Measurements from ENCODE around the gene MRGPRE. TPM values are rescaled to one million over a fixed set of nuclear protein-coding genes. Genes with fewer than 3 reads are reported as not detected.

The MRGPRE gene
- total RNA-seq, 1 donor from 2014 or later = not detected

DNA sequence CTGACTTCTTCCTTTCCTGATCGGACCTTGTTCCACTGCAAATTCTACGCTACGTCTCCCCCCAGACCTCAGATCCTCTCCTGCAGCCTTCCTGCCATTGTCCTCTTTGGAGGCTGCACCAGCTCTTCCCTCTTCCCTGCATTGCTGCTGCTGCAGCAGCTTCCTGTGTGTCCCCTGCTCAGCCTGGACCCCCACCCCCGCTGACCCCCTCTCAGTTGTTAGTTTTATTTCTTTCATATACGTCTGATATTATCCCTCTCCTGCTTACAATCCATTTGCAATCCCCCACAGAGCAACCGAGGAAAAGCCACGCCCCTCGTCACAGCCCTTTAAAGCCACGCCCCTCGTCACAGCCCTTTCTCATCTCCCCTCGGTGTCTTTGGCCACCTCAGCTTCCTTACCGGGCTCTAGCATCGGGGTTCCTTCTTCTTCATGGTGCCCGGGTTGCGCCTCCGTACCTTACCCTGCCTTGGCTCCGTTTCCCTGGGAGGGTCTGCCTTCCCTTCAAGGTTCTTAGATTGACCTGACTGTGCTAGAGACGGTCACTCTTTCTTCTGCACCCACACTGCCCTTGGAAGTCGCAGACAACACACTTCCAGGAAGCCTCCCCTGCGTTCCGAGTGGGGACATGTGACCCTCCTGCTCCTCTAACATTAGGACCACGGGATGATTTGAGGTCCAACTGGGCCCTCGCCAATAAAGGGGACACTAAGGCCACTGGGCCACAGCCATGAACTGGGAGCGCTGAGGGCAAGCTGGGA lies 18.4 kb downstream of the MRGPRE start:
- DNase-seq (ENCODE audit: low read depth, low spot score) = no peak

DNA sequence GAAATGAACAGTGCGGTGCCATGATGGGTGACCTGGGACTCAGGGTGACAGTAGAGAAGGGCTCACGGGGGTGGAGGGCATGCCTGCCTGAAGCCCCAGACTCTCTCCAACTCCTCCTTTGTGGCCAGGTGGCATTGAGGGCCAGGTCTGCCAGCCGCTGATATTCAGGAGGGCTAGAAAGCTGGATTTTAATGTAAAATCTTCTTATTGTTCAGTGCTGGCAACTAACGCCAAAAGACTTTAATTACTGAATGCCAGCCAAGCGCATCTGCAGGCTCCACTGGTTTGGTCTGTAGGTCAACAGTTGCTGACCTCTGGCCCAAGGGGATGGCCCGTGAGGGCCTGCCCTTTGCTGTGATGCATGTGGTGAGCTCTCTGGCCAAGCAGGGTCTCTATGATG lies 23.9 kb downstream of the MRGPRE start:
- DNase-seq (ENCODE audit: low read depth, low spot score) = no peak

DNA sequence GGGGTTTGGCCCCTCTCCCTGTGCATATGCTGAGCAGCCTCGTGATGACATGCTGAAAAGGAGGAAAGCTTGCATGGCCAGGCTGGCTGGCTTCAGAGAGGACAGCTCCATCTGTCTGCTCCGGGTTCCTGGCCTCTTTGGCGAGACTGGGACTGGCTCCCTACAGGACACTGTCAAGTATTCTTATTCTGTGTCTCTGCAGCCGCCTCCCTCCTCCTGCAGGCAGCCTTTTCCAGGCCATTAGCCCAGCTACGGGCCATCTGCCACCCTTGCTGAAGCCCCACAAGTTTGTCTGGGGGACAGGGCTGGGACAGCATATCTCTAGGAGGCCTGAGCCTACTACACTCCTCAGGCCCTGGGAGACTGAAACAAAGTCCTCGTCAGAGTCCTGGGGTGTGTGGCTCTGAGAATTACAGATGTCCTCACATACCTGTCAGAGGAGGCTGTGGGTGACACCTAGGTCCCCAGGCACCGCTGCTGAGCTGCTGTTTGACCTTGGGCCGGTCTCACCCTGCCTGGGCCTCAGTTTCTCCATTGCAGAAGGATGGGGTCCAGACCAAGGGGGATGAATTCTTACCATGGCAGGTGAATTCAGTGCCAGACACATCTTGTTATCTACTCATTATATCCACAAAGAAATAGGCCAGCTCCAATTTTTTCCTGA lies 24.6 kb downstream of the MRGPRE start:
- no peak for DNase-seq (ENCODE audit: low read depth, low spot score)

DNA sequence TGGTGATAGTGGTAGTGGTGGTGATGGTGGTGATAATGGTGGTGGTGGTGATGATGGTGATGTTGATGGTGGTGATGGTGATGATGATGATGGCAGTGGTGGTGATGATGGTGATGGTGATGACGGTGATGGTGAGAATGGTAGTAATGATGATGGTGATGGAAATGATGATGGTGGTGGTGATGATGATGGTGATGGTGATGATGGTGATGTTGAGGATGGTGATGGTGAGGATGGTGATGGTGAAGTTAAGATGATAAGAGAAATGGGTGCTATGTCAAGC lies 25.4 kb downstream of the MRGPRE start:
- no peak for DNase-seq (ENCODE audit: low read depth, low spot score)

DNA sequence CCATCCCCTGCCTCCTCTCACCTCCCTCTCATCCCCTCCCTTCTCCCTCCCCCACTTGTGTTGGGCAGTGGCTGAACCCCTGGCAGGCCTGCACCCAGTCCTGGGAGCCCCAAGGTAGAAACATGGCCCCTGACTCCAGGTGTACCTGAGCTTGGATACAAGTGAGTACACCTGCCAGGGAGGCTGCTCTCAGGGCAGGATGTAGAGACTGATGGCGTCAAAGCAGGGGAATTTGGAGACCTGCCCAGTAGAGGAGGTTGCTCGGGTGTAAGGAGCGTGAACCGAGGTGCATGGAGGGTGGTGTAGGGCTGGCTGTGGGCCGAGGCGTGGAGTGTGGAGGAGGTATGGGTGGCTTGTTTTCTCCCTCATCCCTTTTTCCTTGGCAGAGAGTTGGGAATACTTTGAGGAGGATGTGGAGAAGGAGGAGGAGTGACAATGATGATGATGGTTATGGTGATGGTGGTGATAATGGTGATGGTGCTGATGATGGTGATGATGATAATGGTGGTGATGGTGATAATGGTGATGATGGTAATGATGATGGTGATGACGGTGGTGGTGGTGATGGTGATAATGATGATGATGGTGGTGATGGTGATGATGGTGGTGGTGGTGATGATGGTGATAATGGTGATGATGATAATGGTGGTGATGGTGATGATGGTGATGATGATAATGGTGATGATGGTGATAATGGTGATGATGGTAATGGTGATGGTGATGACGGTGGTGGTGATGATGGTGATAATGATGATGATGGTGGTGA lies 25.9 kb downstream of the MRGPRE start:
- DNase-seq (ENCODE audit: low read depth, low spot score) = no peak

DNA sequence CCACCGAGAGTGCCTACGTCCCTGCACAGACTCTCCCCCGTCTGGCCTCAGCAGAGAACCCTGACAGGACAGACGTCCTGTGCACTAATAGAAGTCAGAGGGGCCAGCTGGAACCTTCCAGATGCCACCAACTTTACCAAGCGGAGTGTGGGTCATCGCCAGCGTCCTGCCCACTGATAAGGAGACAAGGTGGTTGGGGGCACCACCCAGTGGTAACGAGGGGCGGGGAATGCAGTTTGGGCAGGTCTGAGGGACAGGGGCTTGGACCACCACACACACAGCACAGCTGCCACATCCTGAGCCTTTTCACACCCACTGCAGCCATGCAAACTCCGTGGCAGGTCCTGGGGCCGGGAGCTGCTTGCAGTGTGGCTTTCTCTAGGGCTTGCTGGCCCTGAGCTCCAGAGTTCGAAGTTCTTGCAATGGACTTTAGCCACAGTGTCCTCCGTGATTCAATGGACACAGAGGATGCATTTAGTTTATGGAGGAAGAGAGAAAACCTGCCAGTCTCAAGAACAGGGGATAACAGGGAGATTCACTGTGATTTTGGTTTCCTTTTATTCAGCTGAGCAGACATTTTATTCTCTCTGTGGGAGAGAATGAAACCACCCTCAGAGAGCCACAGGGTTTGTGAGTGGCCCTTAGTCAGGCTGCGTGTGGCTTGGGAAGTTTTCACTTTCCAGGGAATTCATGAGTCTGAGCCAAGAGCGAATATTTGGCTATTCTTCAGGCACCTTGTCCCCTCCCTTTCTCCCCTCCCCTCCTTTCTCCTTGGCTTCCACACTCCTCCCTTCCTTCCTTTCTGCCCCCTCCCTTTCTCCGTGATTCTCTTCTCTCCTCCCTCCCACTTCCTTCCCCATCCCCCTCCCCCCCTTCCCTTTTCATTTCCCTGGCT lies 26.7 kb downstream of the MRGPRE start:
- DNase-seq (ENCODE audit: low read depth, low spot score) = no peak

DNA sequence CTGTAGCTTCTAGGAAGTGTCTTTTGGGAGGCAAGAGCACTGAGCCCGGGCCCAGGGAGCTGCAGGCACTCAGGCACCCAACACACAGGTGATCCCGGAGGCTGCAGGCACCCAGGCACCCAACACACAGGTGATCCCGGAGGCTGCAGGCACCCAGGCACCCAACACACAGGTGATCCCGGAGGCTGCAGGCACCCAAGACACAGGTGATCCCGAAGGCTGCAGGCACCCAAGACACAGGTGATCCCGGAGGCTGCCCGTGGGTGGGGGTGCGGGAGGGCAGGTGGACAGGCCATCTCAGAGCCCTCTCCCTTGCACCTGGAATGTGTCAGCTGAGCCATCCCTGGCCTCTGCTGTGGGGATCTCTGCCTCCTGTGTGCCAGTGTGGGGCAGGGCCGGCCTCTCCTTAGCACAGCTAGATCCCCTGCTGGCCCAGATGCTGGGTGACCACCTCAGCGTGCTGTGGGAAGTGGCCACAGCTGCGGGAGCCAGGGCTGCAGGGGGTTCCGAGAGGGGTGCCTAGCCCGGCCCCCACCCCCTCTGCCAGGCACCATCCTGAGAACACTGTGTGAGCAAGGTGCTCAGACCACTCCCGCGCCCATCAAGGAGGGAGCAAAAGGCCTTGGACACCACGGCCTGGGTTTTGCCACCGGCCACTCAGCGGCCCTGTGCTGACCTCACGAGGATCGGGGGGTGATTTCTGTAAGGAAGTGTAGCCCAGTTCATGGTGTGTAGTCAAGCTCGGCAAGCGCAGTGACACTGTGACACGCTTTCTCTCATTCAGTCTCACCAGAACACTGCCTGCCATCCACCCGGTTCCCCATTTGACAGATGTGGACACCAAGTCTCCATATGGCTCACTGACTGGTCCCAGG lies 27.8 kb downstream of the MRGPRE start:
- no peak for DNase-seq (ENCODE audit: low read depth, low spot score)

DNA sequence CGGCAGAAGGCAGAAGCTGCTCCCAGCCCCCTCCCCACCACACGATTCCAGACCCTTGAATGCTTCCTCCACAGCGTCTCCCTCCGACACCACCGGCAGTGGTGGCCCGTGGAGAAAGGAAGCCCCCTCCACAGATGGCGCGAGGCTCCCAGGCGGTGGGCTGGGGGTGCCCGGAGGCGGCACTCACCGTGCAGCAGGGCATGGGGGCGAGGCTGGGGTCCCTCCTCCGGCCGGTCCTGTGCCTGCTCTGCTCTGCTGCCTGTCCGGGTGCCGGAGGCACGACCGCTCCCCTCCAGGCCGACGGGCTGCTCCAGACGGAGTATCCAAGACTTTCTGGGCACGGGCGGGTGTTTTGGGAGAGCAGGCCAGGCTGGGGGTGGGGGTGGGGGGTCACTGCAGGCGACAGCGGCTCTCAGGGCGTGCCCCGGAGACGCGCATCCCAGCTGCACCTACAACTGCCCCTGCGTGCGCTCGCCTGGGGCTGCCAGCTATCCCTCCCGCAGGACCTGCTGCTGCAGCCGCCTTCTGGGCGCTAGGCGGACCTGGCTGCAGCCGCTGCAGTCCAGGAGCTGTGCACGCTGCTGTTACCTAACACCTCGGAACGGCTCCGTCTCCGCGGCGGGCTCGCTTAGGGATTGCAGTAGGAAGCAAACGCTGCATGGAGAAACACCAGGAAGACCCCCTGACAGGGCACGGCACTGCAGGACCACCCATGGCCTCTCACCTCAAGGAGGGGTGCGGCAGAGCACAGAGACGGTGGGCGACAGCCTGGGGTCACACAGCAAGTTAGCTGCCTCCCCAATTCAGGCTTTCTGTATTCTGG lies 28.8 kb downstream of the MRGPRE start:
- no peak for DNase-seq (ENCODE audit: low read depth, low spot score)

DNA sequence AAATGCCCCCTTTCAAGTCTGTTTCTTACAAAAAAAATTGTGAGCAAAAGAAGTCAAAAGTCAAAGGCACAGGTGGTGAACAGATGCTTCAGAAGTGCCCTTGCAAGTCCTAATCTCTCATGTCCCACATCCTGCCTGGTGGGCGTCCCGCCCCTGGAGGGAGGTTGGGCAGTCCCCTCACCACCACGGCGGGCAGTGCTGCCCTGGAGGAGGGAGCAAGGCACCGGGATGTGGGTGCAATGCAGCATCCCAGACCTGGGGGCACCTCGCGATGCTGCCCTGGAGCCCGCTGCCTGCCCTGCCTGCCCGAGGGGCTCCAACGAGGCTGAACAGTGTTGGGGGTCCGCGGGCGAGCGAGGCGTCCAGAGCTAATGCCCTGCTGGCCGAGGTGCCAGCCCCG lies 29.5 kb downstream of the MRGPRE start:
- no peak for DNase-seq (ENCODE audit: low read depth, low spot score)

DNA sequence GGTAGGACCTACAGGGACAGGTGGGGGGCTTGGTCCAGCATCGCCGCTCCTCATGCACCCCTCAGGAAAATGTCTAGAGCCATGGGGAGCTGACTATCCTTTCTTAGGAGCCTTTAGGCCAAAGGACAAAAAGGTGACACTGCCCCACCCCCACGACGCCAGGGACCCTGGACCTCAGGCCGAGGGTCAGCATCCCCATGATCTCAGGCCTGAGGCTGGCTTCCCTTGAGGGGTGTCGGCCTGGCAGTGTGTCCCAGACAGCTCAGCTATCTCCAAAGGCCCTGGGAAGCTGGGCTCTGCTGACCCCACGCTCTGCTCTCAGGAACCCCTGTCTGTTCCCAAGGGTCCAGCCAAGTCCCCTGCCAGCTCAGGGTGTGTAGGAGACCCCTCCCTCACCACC lies 29.9 kb downstream of the MRGPRE start:
- no peak for DNase-seq (ENCODE audit: low read depth, low spot score)

DNA sequence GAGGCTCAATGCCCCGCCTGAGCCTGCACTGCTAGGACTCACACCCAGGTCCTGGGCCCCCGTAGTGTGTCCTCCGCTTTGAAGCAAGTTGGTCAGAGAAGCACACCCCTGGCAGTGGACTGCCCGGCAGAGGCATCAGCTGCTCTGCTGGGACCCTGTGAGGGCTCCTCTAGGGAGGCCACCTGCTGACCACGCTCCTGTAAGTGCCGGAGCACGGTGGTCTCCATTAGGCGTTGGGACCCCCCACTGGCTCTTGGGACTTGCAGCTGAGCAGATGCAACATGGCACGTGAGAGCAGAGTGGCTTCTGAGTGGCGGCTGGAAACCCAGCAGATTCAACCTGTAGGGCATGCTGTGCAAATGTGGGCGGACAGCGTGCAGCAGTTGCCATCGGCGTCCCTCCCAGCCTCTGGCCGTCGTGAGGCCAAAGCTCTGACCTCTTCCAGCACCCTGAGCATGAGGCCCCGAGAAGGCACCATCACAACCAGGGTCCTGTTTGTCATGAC lies 30.5 kb downstream of the MRGPRE start:
- no peak for DNase-seq (ENCODE audit: low read depth, low spot score)

DNA sequence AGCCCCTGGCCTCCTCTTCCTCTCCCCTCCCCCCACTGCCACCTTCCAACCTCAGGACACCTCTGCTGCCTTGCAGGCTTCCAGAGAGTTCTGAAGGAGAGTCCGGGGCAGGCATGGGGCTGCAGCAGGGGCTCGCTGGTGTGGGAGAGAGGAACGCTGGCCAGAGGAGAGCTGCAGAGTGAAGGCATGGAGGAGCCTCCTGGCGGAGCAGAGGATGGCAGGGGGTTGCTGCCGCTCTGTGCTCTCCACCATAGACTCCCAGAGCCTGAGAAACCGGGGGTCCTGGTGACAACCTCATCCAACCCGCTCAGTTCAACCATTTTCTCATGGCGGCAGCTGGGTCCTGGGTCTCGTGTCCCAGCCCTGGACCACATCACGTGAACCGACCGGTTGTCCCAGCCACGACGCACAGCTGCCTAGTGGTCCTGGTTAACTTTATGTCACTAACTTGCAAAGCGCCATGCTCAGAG lies 31.1 kb downstream of the MRGPRE start:
- DNase-seq (ENCODE audit: low read depth, low spot score) = no peak

DNA sequence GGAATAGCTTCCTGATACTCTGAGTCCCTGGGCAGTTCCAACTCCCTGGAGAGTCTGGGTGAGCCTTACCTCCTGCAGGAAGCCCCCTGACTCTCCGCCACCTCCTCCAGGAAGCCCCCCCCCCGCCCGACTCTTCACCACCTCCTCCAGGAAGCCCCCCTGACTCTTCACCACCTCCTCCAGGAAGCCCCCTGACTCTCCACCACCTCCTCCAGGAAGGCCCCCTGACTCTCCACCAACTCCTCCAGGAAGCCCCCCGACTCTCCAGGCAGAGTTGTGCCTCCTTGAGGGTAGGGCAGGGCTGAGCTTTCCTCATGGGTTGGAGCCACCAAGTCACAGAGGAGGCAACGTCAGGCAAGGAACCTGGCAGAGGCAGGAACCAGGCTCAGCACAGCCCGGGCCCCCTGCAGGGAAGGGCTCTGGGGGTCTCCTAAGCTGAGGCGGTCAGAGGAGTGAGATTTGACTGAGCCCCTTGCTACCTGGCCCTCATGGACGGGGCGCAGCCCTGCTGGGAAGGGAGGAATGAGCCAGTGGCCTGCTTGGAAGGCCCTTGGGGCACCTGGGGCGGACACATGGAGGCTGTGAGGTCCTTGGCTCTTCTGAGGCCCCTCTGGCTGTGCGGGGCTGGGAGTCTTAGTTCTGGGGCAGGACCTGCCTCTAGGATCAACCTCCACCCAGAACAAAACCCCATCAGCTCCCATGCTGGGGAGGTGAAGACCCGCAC lies 31.7 kb downstream of the MRGPRE start:
- DNase-seq (ENCODE audit: low read depth, low spot score) = no peak

DNA sequence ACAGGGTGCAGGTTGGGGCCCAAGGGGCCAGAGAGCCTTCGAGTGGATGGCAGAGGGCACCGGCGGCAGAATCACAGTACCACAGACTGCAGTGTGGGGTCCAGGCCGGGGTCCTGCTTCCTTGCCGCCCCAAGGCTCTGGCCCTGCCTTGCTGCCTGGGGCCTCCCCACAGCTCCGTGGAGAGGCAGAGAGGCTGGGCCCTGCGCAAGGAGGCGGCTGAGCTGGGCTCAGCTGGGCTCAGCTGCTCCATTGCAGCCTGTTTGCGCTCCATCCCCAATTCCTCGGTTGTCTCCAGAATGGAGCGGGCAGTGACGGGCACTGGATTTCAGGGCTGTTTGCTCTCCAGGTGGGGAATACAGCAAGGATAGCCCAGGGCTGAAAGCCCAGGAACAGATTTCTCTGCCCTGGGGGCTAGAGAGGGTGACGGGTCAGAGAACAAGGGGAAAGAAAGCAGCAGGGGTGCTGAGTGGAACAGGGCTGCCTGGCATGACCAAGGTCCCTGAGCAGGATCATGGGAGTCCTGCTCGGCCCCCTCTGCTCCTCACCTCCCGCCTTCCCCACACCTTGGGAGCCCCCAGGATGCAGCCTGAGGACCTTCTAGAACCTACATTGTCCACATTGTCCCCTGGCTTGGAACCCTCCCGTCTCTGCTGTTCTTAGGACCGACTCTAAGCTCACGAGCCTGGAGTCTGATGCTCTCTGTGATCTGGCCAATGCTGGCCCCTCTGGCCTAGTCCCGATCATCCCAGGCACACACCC lies 32.5 kb downstream of the MRGPRE start:
- no peak for DNase-seq (ENCODE audit: low read depth, low spot score)

DNA sequence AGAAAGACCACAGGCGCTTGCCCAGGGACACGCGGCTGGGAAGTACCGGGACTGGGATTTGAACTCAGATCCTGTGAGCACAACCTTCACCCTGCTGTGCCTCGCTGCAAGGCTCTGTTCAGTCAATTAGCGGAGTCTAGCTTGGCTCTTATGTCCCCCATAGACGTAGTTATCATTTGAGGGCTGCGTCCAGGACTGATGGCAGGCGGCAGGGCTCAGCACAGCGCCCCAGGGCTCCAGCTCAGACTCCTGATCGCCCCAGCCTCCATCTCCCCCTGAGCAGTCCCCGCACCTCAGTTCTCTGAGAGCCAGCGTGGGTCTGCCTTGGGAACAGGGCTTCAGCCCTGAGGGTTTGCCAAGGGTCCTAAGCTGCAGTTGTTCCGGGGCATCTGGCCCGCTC lies 33.4 kb downstream of the MRGPRE start:
- DNase-seq (ENCODE audit: low read depth, low spot score) = no peak

DNA sequence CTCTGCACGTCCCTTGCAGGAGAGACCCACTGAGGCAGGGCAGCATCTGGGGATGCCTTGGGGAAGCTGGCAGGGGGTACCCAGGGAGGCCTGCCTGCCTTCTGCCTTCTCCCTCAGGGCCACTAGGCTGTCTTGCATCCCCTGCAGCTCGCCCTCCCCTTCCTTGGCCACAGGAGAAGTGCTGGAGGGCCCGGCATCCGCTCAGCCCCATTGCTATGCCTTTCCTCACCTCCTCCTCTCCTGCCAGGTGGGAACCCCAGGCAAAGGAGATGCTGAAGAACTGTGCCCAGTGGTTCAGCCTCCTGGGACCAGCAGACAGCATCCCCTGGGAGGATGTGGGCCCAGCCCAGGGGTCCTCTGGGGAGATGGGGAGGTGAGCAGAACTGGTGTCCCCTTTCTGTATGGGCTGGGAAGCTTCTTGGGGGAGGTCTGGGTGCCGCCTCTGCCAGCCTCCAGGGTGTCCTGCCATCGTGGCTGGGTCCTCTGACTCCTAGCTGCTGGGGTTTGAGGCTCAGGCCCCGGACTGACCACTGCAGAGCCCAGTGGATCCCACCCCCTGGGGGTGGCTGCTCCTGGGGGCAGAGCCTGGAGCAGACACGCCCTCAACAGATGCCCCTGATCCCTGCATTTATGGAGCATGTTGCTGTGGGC lies 34.2 kb downstream of the MRGPRE start:
- no peak for DNase-seq (ENCODE audit: low read depth, low spot score)

DNA sequence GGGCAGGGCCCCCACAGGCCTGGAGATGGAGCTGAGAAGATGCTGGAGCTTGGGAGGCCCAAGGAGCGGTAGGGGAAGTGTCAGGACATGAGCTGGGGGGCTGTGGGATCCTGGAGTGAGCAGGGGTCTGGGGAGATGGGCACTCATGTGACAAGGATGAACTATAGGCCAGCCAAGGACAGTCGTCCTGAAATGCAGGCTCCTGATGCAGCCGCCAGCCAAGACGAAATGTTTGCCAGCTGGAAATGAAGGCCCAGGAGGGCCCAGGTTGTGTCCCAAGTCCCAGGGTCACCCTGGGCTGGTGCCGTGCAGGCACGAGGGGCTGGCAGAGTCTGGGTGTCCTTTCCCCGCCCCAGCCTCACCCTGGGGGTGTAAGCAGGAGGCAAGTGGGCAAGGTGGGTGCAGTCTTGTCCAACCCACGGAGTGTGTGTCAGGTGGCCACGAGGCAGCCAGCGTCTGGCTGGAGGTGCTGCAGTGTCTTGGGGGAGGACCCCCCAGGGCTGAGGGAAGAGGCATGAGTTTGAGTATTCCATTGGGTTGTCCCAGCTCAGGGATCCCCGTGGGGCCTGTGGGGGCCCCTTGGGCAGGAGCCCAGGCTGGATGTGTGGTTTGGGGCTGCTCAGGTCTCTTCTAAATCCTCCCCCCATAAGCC lies 35.0 kb downstream of the MRGPRE start:
- DNase-seq (ENCODE audit: low read depth, low spot score) = no peak

Data from pulmonary artery endothelial cell (primary cell).